HG03139 (cell line): ENCODE measurements around the gene ZIC2.
"Not testable (repeated sequence)": the region's sequence is repeated elsewhere in the genome, so short reads cannot be mapped to it uniquely, and the experiment has no call there.

Experiments
- ATAC-seq: cut with Tn5 transposase; IDR thresholded peaks from one replicate; pipeline ENCODE4 v1.9.1; 2021; ENCODE audit not compliant: unreplicated experiment

ZIC2 gene

GRCh38 chr13:99981735-99982035 lies at the start of gene ZIC2:
TSS of gene ZIC2 (plus strand) at chr13:99981784. CDS start at chr13:99982065, 281 bp downstream.
- ATAC-seq = no peak

GRCh38 chr13:99932912-99933311 lies 48.7 kb upstream of the ZIC2 start:
- no peak for ATAC-seq

GRCh38 chr13:99935772-99936171 lies 45.8 kb upstream of the ZIC2 start:
- no peak for ATAC-seq

- no peak for ATAC-seq
Measured at GRCh38 chr13:99938635-99939034, 42.9 kb upstream of the ZIC2 start.

- no peak for ATAC-seq
Measured at GRCh38 chr13:99941086-99941485, 40.5 kb upstream of the ZIC2 start.

GRCh38 chr13:99941911-99942310 lies 39.7 kb upstream of the ZIC2 start:
- ATAC-seq = no peak

- no peak for ATAC-seq
Measured at GRCh38 chr13:99944102-99944501, 37.5 kb upstream of the ZIC2 start.

GRCh38 chr13:99944606-99945005 lies 37.0 kb upstream of the ZIC2 start:
- no peak for ATAC-seq

GRCh38 chr13:99945515-99945914 lies 36.1 kb upstream of the ZIC2 start:
- not testable (repeated sequence) for ATAC-seq

GRCh38 chr13:99947666-99948065 lies 33.9 kb upstream of the ZIC2 start:
- no peak for ATAC-seq

GRCh38 chr13:99948411-99948810 lies 33.2 kb upstream of the ZIC2 start:
- no peak for ATAC-seq

- ATAC-seq = no peak
Measured at GRCh38 chr13:99948907-99949678, 32.5 kb upstream of the ZIC2 start.

- no peak for ATAC-seq
Measured at GRCh38 chr13:99949679-99950413, 31.7 kb upstream of the ZIC2 start.

GRCh38 chr13:99951666-99952065 lies 29.9 kb upstream of the ZIC2 start:
- not testable (repeated sequence) for ATAC-seq

GRCh38 chr13:99953138-99953755 lies 28.3 kb upstream of the ZIC2 start:
- no peak for ATAC-seq

- no peak for ATAC-seq
Measured at GRCh38 chr13:99955107-99955746, 26.4 kb upstream of the ZIC2 start.

- no peak for ATAC-seq
Measured at GRCh38 chr13:99955747-99956472, 25.7 kb upstream of the ZIC2 start.

- ATAC-seq = no peak
Measured at GRCh38 chr13:99956473-99957349, 24.9 kb upstream of the ZIC2 start.

- no peak for ATAC-seq
Measured at GRCh38 chr13:99958406-99959126, 23.0 kb upstream of the ZIC2 start.
